Activated T-helper 17 cell treated with anti-CD3 and anti-CD28 coated beads, Interleukin-2, amount 50 U/mL, for 72 hours (primary cell): Measurements from ENCODE around the gene ITGB6. TPM values are rescaled to one million over a fixed set of nuclear protein-coding genes. Genes with fewer than 3 reads are reported as not detected.

Experiments used
- ATAC-seq: fragments of 150-1000 bp; cut with Tn5 transposase; replicated peaks from 2 replicates; pipeline ENCODE4 v1.10.0; 2021; ENCODE audit warnings: mild to moderate bottlenecking, moderate library complexity
- H3K27ac Mint-ChIP-seq: one replicate; pipeline ENCODE4 v1.8.0; 2022; ENCODE audit warnings: mixed read lengths
- H3K27me3 Mint-ChIP-seq: one replicate; pipeline ENCODE4 v1.8.0; 2022; ENCODE audit warnings: mixed read lengths
- H3K36me3 Mint-ChIP-seq: one replicate; pipeline ENCODE4 v1.8.0; 2022; ENCODE audit warnings: low read depth, mild to moderate bottlenecking, mixed read lengths
- H3K4me1 Mint-ChIP-seq: one replicate; pipeline ENCODE4 v1.8.0; 2022; ENCODE audit warnings: mixed read lengths
- H3K4me3 Mint-ChIP-seq: one replicate; pipeline ENCODE4 v1.8.0; 2022; ENCODE audit warnings: mild to moderate bottlenecking, mixed read lengths
- H3K9me3 Mint-ChIP-seq: one replicate; pipeline ENCODE4 v1.8.0; 2022; ENCODE audit warnings: mixed read lengths
- total RNA-seq, 2 donors: library from RNA; stranded (reverse); gene quantifications; one replicate each; pipeline ENCODE4 v1.2.3, GENCODE V29; 2022

The ITGB6 gene
- total RNA-seq: not detected

GRCh38 chr2:160199683-160200389 is at the start of gene ITGB6:
ITGB6 (minus strand) TSS chr2:160200272; CDS start chr2:160200063, 209 bp downstream.
- Mint-ChIP-seq H3K27ac (no peak within 1 kb of the TSS), H3K27me3 (no peaks in the 10 kb centered on the region), H3K36me3 (no peaks in the 10 kb centered on the region), H3K4me3 (no peak within 1 kb of the TSS), H3K4me1 (no peaks in the 10 kb centered on the region), H3K9me3 (no peaks in the 10 kb centered on the region)
- ATAC-seq: no peak

GRCh38 chr2:160247296-160248035 is 47.4 kb upstream of the ITGB6 start:
- ATAC-seq: no peak
- no peaks in the 10 kb centered on the region for H3K4me1 Mint-ChIP-seq
- no peaks in the 10 kb centered on the region for H3K36me3 Mint-ChIP-seq

GRCh38 chr2:160246356-160246755 is 46.3 kb upstream of the ITGB6 start:
- Mint-ChIP-seq H3K9me3 (no peaks in the 10 kb centered on the region), H3K27ac (no peak overlapping the region), H3K36me3 (no peaks in the 10 kb centered on the region), H3K27me3 (no peaks in the 10 kb centered on the region), H3K4me3 (no peak overlapping the region), H3K4me1 (no peaks in the 10 kb centered on the region)
- no peak for ATAC-seq

More at GRCh38 chr2:160247296-160248035, 47.4 kb upstream of the ITGB6 start:
- no peak overlapping the region for H3K27ac Mint-ChIP-seq
- no peaks in the 10 kb centered on the region for H3K27me3 Mint-ChIP-seq
- no peak overlapping the region for H3K4me3 Mint-ChIP-seq
- H3K9me3 Mint-ChIP-seq: no peaks in the 10 kb centered on the region

GRCh38 chr2:160245614-160246155 is 45.6 kb upstream of the ITGB6 start:
- H3K4me3 Mint-ChIP-seq: no peak overlapping the region
- H3K27ac Mint-ChIP-seq: no peak overlapping the region
- no peaks in the 10 kb centered on the region for H3K36me3 Mint-ChIP-seq
- H3K4me1 Mint-ChIP-seq: no peaks in the 10 kb centered on the region
- H3K9me3 Mint-ChIP-seq: no peaks in the 10 kb centered on the region
- no peak for ATAC-seq
- H3K27me3 Mint-ChIP-seq: no peaks in the 10 kb centered on the region

- Mint-ChIP-seq H3K36me3 (no peaks in the 10 kb centered on the region), H3K4me1 (no peaks in the 10 kb centered on the region), H3K9me3 (no peaks in the 10 kb centered on the region), H3K27me3 (no peaks in the 10 kb centered on the region), H3K4me3 (no peak overlapping the region), H3K27ac (no peak overlapping the region)
- no peak for ATAC-seq
Observed at GRCh38 chr2:160242893-160243564, 43.0 kb upstream of the ITGB6 start.

- no peak for ATAC-seq
- H3K36me3 Mint-ChIP-seq: no peaks in the 10 kb centered on the region
- no peak overlapping the region for H3K27ac Mint-ChIP-seq
- no peaks in the 10 kb centered on the region for H3K9me3 Mint-ChIP-seq
- no peaks in the 10 kb centered on the region for H3K4me1 Mint-ChIP-seq
- H3K27me3 Mint-ChIP-seq: no peaks in the 10 kb centered on the region
- no peak overlapping the region for H3K4me3 Mint-ChIP-seq
Observed at GRCh38 chr2:160241251-160242137, 41.4 kb upstream of the ITGB6 start.

GRCh38 chr2:160239436-160239835 is 39.4 kb upstream of the ITGB6 start:
- ATAC-seq: no peak
- no peaks in the 10 kb centered on the region for H3K27me3 Mint-ChIP-seq
- H3K9me3 Mint-ChIP-seq: no peaks in the 10 kb centered on the region

GRCh38 chr2:160238392-160238791 is 38.3 kb upstream of the ITGB6 start:
- H3K27me3 Mint-ChIP-seq: no peaks in the 10 kb centered on the region
- H3K36me3 Mint-ChIP-seq: no peaks in the 10 kb centered on the region
- H3K27ac Mint-ChIP-seq: no peak overlapping the region
- ATAC-seq: no peak
- no peak overlapping the region for H3K4me3 Mint-ChIP-seq
- no peaks in the 10 kb centered on the region for H3K9me3 Mint-ChIP-seq
- H3K4me1 Mint-ChIP-seq: no peaks in the 10 kb centered on the region

More at GRCh38 chr2:160239436-160239835, 39.4 kb upstream of the ITGB6 start:
- Mint-ChIP-seq H3K4me3 (no peak overlapping the region), H3K36me3 (no peaks in the 10 kb centered on the region), H3K4me1 (no peaks in the 10 kb centered on the region), H3K27ac (no peak overlapping the region)

GRCh38 chr2:160232905-160233475 is 32.9 kb upstream of the ITGB6 start:
- no peaks in the 10 kb centered on the region for H3K9me3 Mint-ChIP-seq
- no peaks in the 10 kb centered on the region for H3K4me1 Mint-ChIP-seq
- no peak overlapping the region for H3K4me3 Mint-ChIP-seq
- ATAC-seq: no peak
- H3K27me3 Mint-ChIP-seq: no peaks in the 10 kb centered on the region
- no peak overlapping the region for H3K27ac Mint-ChIP-seq
- H3K36me3 Mint-ChIP-seq: no peaks in the 10 kb centered on the region

- H3K27ac Mint-ChIP-seq: no peak overlapping the region
- no peaks in the 10 kb centered on the region for H3K9me3 Mint-ChIP-seq
- H3K36me3 Mint-ChIP-seq: no peaks in the 10 kb centered on the region
- no peak overlapping the region for H3K4me3 Mint-ChIP-seq
- peaks cover 10% of the 10 kb centered on the region for H3K4me1 Mint-ChIP-seq
- H3K27me3 Mint-ChIP-seq: peaks cover 8% of the 10 kb centered on the region
- no peak for ATAC-seq
Observed at GRCh38 chr2:160229591-160229990, 29.5 kb upstream of the ITGB6 start.

GRCh38 chr2:160228141-160228917 is 28.3 kb upstream of the ITGB6 start:
- no peak for ATAC-seq
- Mint-ChIP-seq H3K27ac (no peak overlapping the region), H3K4me1 (peaks cover 20% of the 10 kb centered on the region)

GRCh38 chr2:160227293-160227915 is 27.3 kb upstream of the ITGB6 start:
- no peaks in the 10 kb centered on the region for H3K36me3 Mint-ChIP-seq
- ATAC-seq: no peak

More at GRCh38 chr2:160228141-160228917, 28.3 kb upstream of the ITGB6 start:
- Mint-ChIP-seq H3K27me3 (peaks cover 8% of the 10 kb centered on the region), H3K36me3 (no peaks in the 10 kb centered on the region), H3K4me3 (no peak overlapping the region), H3K9me3 (no peaks in the 10 kb centered on the region)

GRCh38 chr2:160226367-160226766 is 26.3 kb upstream of the ITGB6 start:
- Mint-ChIP-seq H3K4me1 (peaks cover 25% of the 10 kb centered on the region), H3K27ac (no peak overlapping the region), H3K36me3 (no peaks in the 10 kb centered on the region), H3K27me3 (peaks cover 8% of the 10 kb centered on the region), H3K4me3 (no peak overlapping the region), H3K9me3 (no peaks in the 10 kb centered on the region)
- ATAC-seq: no peak

More at GRCh38 chr2:160227293-160227915, 27.3 kb upstream of the ITGB6 start:
- Mint-ChIP-seq H3K9me3 (no peaks in the 10 kb centered on the region), H3K27me3 (peaks cover 8% of the 10 kb centered on the region), H3K4me1 (peaks cover 25% of the 10 kb centered on the region), H3K4me3 (no peak overlapping the region), H3K27ac (no peak overlapping the region)
